ENCODE measurements around the gene IGF1.

Gene IGF1

DNA sequence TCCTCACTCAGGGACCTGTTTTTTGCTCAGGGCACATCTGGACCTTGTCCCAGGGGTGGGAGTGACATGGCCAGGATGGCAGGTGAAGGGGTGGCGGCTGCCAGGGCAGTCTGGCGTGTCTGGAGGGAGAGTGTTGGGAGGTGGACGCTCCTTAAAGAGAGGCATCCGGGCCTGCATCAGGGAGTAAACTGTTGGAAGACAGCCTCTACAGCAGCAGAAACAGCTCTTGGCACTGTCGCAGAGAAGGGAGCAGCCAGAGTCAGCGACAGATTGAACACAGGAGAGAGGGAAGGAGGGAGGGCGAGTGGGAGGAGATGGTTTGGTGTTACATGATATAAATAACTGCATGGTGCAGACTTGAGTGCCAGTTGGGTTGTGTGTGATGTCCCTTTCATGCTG lies 52.8 kb downstream of the IGF1 start:
- no peak overlapping the region for H3K27ac ChIP-seq (ENCODE audit: extremely low read depth, low read depth, low read length)

DNA sequence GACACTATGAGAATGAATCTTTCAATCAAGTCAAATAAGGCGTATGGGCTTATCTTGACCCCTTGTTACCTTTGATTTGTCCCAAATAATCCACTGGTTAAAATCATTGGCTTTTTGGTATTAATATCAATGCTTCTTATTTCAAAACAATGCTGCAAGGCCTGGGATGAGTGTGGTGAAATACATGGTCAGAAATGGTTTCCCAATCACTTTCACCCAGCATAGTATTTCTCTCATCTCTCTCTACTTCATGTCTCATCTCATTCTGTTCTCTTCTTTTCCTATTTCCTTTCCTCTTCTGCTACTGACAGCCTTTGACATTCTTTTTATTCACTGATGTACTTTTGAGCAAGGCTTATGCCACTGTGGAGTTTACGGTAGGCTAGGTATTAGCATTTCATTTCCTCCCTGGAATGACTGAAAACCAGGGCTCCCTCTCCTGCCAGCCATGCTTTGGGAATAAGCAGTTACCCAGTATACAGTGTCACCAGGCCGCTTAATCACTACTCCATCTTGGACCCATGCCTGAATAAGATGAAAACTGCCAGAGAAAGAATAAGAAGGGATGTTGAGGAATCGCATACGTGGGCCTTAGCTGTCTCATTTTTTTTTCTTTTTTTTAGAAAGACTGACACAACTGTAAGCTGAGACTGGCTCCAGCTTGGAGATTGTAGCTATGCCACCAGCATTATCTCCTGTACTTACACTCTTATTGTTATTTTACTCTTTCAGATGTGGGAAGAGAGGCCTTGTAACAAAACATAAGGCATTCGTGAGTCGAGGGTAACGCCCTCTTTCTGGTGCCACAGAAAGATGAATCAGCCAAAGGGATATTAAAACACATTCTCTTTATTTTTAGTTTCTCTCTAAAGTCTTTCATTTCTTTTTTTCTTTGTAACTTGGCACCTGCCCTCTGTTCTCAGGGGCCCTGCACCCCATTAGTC lies 53.5 kb downstream of the IGF1 start:
- Histone ChIP-seq H3K36me3 (ENCODE audit: control insufficient read depth in 2 of 2, insufficient read depth in 1 of 2, low read length in 2 of 2) (no peaks in the 10 kb centered on the region), H3K9me3 (ENCODE audit: control insufficient read depth, insufficient read depth, low read depth, low read length) (no peaks in the 10 kb centered on the region), H3K4me3 (ENCODE audit: low read depth, low read length) (no peak overlapping the region), H3K4me1 (ENCODE audit: control insufficient read depth, insufficient read depth, low read length) (peaks cover 4% of the 10 kb centered on the region; the same call in 1 of the 2 replicates), H3K27ac (ENCODE audit: extremely low read depth, low read depth, low read length) (no peak overlapping the region)
- ChIA-PET CTCF (no interaction called here), POLR2A (no interaction called here)
- TF ChIP-seq MZF1 (tag by site-specific recombination; IDR thresholded peaks at IDR 0.05; ENCODE audit: borderline replicate concordance), result no peak
- TF ChIP-seq, protein P1, sequence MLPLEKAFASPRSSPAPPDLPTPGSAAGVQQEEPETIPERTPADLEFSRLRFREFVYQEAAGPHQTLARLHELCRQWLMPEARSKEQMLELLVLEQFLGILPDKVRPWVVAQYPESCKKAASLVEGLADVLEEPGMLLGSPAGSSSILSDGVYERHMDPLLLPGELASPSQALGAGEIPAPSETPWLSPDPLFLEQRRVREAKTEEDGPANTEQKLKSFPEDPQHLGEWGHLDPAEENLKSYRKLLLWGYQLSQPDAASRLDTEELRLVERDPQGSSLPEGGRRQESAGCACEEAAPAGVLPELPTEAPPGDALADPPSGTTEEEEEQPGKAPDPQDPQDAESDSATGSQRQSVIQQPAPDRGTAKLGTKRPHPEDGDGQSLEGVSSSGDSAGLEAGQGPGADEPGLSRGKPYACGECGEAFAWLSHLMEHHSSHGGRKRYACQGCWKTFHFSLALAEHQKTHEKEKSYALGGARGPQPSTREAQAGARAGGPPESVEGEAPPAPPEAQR (tag by site-specific recombination; IDR thresholded peaks at IDR 0.05), result no peak
- TF ChIP-seq, protein P2, sequence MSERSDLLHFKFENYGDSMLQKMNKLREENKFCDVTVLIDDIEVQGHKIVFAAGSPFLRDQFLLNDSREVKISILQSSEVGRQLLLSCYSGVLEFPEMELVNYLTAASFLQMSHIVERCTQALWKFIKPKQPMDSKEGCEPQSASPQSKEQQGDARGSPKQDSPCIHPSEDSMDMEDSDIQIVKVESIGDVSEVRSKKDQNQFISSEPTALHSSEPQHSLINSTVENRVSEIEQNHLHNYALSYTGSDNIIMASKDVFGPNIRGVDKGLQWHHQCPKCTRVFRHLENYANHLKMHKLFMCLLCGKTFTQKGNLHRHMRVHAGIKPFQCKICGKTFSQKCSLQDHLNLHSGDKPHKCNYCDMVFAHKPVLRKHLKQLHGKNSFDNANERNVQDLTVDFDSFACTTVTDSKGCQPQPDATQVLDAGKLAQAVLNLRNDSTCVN (tag by site-specific recombination; optimal IDR thresholded peaks at IDR 0.05), result no peak
- no peak for TF ChIP-seq MYNN (tag by site-specific recombination; IDR thresholded peaks at IDR 0.05; ENCODE audit: borderline replicate concordance)
- TF ChIP-seq ZFP37 (tag by site-specific recombination; IDR thresholded peaks at IDR 0.05), result no peak
- no peak for TF ChIP-seq ZNF140 (tag by site-specific recombination; IDR thresholded peaks at IDR 0.05)
- TF ChIP-seq ZBTB1 (tag by site-specific recombination; IDR thresholded peaks at IDR 0.05), result no peak
- TF ChIP-seq, protein P3, sequence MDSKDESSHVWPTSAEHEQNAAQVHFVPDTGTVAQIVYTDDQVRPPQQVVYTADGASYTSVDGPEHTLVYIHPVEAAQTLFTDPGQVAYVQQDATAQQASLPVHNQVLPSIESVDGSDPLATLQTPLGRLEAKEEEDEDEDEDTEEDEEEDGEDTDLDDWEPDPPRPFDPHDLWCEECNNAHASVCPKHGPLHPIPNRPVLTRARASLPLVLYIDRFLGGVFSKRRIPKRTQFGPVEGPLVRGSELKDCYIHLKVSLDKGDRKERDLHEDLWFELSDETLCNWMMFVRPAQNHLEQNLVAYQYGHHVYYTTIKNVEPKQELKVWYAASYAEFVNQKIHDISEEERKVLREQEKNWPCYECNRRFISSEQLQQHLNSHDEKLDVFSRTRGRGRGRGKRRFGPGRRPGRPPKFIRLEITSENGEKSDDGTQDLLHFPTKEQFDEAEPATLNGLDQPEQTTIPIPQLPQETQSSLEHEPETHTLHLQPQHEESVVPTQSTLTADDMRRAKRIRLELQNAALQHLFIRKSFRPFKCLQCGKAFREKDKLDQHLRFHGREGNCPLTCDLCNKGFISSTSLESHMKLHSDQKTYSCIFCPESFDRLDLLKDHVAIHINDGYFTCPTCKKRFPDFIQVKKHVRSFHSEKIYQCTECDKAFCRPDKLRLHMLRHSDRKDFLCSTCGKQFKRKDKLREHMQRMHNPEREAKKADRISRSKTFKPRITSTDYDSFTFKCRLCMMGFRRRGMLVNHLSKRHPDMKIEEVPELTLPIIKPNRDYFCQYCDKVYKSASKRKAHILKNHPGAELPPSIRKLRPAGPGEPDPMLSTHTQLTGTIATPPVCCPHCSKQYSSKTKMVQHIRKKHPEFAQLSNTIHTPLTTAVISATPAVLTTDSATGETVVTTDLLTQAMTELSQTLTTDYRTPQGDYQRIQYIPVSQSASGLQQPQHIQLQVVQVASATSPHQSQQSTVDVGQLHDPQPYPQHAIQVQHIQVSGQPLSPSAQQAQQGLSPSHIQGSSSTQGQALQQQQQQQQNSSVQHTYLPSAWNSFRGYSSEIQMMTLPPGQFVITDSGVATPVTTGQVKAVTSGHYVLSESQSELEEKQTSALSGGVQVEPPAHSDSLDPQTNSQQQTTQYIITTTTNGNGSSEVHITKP (tag by site-specific recombination; IDR thresholded peaks at IDR 0.05), result no peak
- no peak for TF ChIP-seq ZNF530 (tag by site-specific recombination; IDR thresholded peaks at IDR 0.05; ENCODE audit: low read depth)
- no peak for TF ChIP-seq ZNF335 (tag by site-specific recombination; conservative IDR thresholded peaks at IDR 0.05)
- TF ChIP-seq ZNF24 (tag by site-specific recombination; IDR thresholded peaks at IDR 0.05), result no peak
- TF ChIP-seq ZNF404 (tag by site-specific recombination; IDR thresholded peaks at IDR 0.05), result no peak
- no peak for TF ChIP-seq ZBTB17 (tag by site-specific recombination; IDR thresholded peaks at IDR 0.05)
- TF ChIP-seq, protein P4, sequence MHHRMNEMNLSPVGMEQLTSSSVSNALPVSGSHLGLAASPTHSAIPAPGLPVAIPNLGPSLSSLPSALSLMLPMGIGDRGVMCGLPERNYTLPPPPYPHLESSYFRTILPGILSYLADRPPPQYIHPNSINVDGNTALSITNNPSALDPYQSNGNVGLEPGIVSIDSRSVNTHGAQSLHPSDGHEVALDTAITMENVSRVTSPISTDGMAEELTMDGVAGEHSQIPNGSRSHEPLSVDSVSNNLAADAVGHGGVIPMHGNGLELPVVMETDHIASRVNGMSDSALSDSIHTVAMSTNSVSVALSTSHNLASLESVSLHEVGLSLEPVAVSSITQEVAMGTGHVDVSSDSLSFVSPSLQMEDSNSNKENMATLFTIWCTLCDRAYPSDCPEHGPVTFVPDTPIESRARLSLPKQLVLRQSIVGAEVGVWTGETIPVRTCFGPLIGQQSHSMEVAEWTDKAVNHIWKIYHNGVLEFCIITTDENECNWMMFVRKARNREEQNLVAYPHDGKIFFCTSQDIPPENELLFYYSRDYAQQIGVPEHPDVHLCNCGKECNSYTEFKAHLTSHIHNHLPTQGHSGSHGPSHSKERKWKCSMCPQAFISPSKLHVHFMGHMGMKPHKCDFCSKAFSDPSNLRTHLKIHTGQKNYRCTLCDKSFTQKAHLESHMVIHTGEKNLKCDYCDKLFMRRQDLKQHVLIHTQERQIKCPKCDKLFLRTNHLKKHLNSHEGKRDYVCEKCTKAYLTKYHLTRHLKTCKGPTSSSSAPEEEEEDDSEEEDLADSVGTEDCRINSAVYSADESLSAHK (tag by site-specific recombination; IDR thresholded peaks at IDR 0.05), result no peak
- no peak for TF ChIP-seq ZNF768 (tag by site-specific recombination; IDR thresholded peaks at IDR 0.05)

More for the DNA sequence above, 52.8 kb downstream of the IGF1 start:
- H3K9me3 ChIP-seq (ENCODE audit: control insufficient read depth, insufficient read depth, low read depth, low read length), result no peaks in the 10 kb centered on the region
- no peaks in the 10 kb centered on the region for H3K4me1 ChIP-seq (ENCODE audit: control insufficient read depth, insufficient read depth, low read length)
- H3K4me3 ChIP-seq (ENCODE audit: low read depth, low read length), result no peak overlapping the region
- ChIA-PET POLR2A (no interaction called here), CTCF (no interaction called here)
- no peaks in the 10 kb centered on the region for H3K36me3 ChIP-seq (ENCODE audit: control insufficient read depth in 2 of 2, insufficient read depth in 1 of 2, low read length in 2 of 2)
- TF ChIP-seq, protein P5, sequence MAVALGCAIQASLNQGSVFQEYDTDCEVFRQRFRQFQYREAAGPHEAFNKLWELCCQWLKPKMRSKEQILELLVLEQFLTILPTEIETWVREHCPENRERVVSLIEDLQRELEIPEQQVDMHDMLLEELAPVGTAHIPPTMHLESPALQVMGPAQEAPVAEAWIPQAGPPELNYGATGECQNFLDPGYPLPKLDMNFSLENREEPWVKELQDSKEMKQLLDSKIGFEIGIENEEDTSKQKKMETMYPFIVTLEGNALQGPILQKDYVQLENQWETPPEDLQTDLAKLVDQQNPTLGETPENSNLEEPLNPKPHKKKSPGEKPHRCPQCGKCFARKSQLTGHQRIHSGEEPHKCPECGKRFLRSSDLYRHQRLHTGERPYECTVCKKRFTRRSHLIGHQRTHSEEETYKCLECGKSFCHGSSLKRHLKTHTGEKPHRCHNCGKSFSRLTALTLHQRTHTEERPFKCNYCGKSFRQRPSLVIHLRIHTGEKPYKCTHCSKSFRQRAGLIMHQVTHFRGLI (tag by site-specific recombination; IDR thresholded peaks at IDR 0.05), result no peak
- TF ChIP-seq ZFHX2 (tag by site-specific recombination; conservative IDR thresholded peaks at IDR 0.05) (no peak), ZBTB20 (tag by site-specific recombination; IDR thresholded peaks at IDR 0.05) (no peak), ZNF155 (tag by site-specific recombination; IDR thresholded peaks at IDR 0.05) (no peak), KLF16 (tag by site-specific recombination; IDR thresholded peaks at IDR 0.05) (no peak), SCRT1 (tag by site-specific recombination; IDR thresholded peaks at IDR 0.05; ENCODE audit: borderline replicate concordance) (no peak), ZNF423 (tag by site-specific recombination; IDR thresholded peaks at IDR 0.05) (no peak), ZNF138 (tag by site-specific recombination; IDR thresholded peaks at IDR 0.05; ENCODE audit: borderline replicate concordance) (no peak), ZNF146 (tag by site-specific recombination; IDR thresholded peaks at IDR 0.05) (no peak), SALL2 (tag by site-specific recombination; IDR thresholded peaks at IDR 0.05; ENCODE audit: borderline replicate concordance) (no peak), GLIS1 (tag by site-specific recombination; IDR thresholded peaks at IDR 0.05) (no peak), ZNF157 (tag by site-specific recombination; IDR thresholded peaks at IDR 0.05) (no peak)
- TF ChIP-seq, protein P6, sequence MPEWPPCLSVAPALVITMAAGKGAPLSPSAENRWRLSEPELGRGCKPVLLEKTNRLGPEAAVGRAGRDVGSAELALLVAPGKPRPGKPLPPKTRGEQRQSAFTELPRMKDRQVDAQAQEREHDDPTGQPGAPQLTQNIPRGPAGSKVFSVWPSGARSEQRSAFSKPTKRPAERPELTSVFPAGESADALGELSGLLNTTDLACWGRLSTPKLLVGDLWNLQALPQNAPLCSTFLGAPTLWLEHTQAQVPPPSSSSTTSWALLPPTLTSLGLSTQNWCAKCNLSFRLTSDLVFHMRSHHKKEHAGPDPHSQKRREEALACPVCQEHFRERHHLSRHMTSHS (tag by site-specific recombination; IDR thresholded peaks at IDR 0.05), result no peak

Measured in HEK293 (cell line).